Spleen (tissue), 11 donors: ENCODE data around the gene CPED1. TPM values are rescaled to one million over a fixed set of nuclear protein-coding genes. Genes with fewer than 3 reads are reported as not detected.
A peak's percentile ranks its signal among the peaks of the same experiment; 100 is the strongest.

Experiments used
- DNase-seq: peaks from one replicate; pipeline ENCODE4 v3.0.0-alpha.2; 2020
- H3K27ac ChIP-seq, 8 donors: fragments of 200-600 bp; sonication (generic) in 7 of 8; 1 replicate in 4 of 8; 2 replicates in 4 of 8; pipeline versions ENCODE4 v1.5.0 to v1.8.0; 2016 to 2021; ENCODE audit warnings: inconsistent platforms in 4 of 8, mild to moderate bottlenecking in 4 of 8, moderate library complexity in 1 of 8
- H3K27me3 ChIP-seq, 7 donors: fragments of 200-600 bp; sonication (generic) in 6 of 7; replicated peaks in 1 of 7; 1 replicate in 4 of 7; 2 replicates in 3 of 7; pipeline versions ENCODE4 v1.5.0 to v1.8.0; 2016 to 2021; ENCODE audit warnings: inconsistent platforms in 3 of 7, mild to moderate bottlenecking in 1 of 7
- H3K36me3 ChIP-seq, 6 donors: fragments of 200-600 bp; sonication (generic) in 5 of 6; 1 replicate in 4 of 6; 2 replicates in 2 of 6; pipeline versions ENCODE4 v1.5.0 to v1.8.0; 2016 to 2021; ENCODE audit warnings: inconsistent platforms in 2 of 6
- H3K4me1 ChIP-seq, 6 donors: fragments of 200-600 bp; sonication (generic) in 5 of 6; 1 replicate in 3 of 6; 2 replicates in 3 of 6; pipeline versions ENCODE4 v1.5.0 to v1.8.0; 2016 to 2021; ENCODE audit warnings: inconsistent platforms in 3 of 6
- H3K4me3 ChIP-seq, 8 donors: fragments of 200-600 bp; sonication (generic) in 7 of 8; 1 replicate in 4 of 8; 2 replicates in 4 of 8; pipeline versions ENCODE4 v1.5.0 to v1.8.0; 2016 to 2021; ENCODE audit warnings: inconsistent platforms in 4 of 8, mild to moderate bottlenecking in 4 of 8, moderate library complexity in 2 of 8
- H3K9me3 ChIP-seq, 8 donors: fragments of 200-600 bp; sonication (generic) in 7 of 8; 1 replicate in 4 of 8; 2 replicates in 4 of 8; pipeline versions ENCODE4 v1.5.0 to v1.8.0; 2016 to 2021; ENCODE audit warnings: inconsistent platforms in 4 of 8
- POLR2A ChIP-seq, 3 donors: fragments of 450-650 bp; IDR thresholded peaks; one replicate each; pipeline ENCODE4 v1.5.1; 2017; ENCODE audit warnings: antibody characterized with exemption in 3 of 3, mild to moderate bottlenecking in 1 of 3
- POLR2AphosphoS5 ChIP-seq, 3 donors: sonication (generic); formaldehyde crosslinking; IDR thresholded peaks; one replicate each; pipeline ENCODE4 v1.5.1; 2017; ENCODE audit warnings: antibody characterized with exemption in 3 of 3
- WGBS, 5 donors: extraction: QIAGEN DNeasy Blood & Tissue Kit in 3 of 5; methylation state at CpG; one replicate each; pipeline versions ENCODE4 v1.1.5 to v1.1.7; 2013 to 2018; 5-methylcytosine and 5-hydroxymethylcytosine counted together
- intact Hi-C: fragments of 100-400 bp; cut with DNase I; formaldehyde crosslinking; loops from one replicate; pipeline ENCODE4 v1.15.0; 2023; ENCODE audit warnings: low total_unique reads
- polyA plus RNA-seq, 3 donors: library from polyadenylated mRNA; stranded (reverse); fragments of 200-250 nt; gene quantifications; one replicate each; pipeline ENCODE4 v1.2.1, GENCODE V29; 2013
- total RNA-seq, 7 donors: library from RNA; depleted of rRNA in 3 of 7; stranded (reverse); fragments of >200 nt in 3 of 7; fragmentation: NEBNext Ultra II Directional in 4 of 7; extraction: Animal tissue kit (Norgen Biotek cat#: 25700) in 4 of 7; gene quantifications; one replicate each; pipeline versions ENCODE4 v1.1.0 to v1.2.1, GENCODE V29; 2016 to 2021
- TF ChIP-seq, protein P1 (sequence below), 11 experiments: fragments of 200-600 bp in 7 of 11; fragments of 450-650 bp in 4 of 11; sonication (generic) in 4 of 11; IDR thresholded peaks in 8 of 11; conservative IDR thresholded peaks in 3 of 11; 1 replicate in 7 of 11; 2 replicates in 4 of 11; pipeline versions ENCODE4 v1.4.0 to v1.8.0; 2016 to 2021; ENCODE audit warnings: antibody characterized with exemption in 11 of 11, inconsistent platforms in 4 of 11, mild to moderate bottlenecking in 1 of 11
- donor health status: healthy with polysubstance abuse.
- donor health status: DM: no; HTN: no; CAD: no; lungs with moderate emphysema.
- donor health status: DM: no; HTN: no; CAD: no.
- donor health status: Bipolar disorder and iron deficiency.
- donor health status: healthy.
- donor health status: DM: no; HTN: no; CAD: no.
- donor health status: DM: yes; HTN: yes; CAD: no.

Gene CPED1
- total and polyA plus RNA-seq, 10 donors: 1.5 to 81.6 (median 38.6) TPM

DNA sequence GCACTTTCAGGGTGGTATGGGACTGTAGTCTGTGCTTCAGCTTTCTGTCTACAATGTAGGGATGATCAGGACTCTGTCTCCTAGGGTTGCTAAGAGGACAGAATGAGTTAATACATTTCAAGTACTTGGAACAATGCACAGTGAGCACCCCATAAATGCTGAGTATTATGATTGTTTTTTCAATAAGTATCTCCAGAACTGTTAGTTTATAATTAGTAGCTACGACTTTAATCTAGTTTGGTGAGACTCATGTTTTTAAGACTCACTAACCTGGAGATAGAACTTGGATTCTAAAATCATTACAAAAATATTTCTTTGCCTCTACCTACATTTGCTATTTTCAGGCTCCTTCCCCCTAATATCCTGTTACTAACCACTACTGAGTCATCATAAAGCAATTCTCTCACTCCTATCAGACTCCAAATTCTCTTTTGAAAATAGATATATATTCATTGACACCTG is 95.3 kb downstream of the CPED1 start:
- TF ChIP-seq POLR2A (IDR thresholded peaks at IDR 0.05) (no peak), POLR2AphosphoS5 (IDR thresholded peaks at IDR 0.05) (no peak)
- TF ChIP-seq, protein P1, sequence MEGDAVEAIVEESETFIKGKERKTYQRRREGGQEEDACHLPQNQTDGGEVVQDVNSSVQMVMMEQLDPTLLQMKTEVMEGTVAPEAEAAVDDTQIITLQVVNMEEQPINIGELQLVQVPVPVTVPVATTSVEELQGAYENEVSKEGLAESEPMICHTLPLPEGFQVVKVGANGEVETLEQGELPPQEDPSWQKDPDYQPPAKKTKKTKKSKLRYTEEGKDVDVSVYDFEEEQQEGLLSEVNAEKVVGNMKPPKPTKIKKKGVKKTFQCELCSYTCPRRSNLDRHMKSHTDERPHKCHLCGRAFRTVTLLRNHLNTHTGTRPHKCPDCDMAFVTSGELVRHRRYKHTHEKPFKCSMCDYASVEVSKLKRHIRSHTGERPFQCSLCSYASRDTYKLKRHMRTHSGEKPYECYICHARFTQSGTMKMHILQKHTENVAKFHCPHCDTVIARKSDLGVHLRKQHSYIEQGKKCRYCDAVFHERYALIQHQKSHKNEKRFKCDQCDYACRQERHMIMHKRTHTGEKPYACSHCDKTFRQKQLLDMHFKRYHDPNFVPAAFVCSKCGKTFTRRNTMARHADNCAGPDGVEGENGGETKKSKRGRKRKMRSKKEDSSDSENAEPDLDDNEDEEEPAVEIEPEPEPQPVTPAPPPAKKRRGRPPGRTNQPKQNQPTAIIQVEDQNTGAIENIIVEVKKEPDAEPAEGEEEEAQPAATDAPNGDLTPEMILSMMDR (IDR thresholded peaks at IDR 0.05 in 8 of 11, conservative IDR thresholded peaks at IDR 0.05 in 3 of 11): no peak
- DNase-seq: no peak
- WGBS, 5 donors: 65 to 92% (median 77%) methylated on average over 1 of the region's 1 CpG
- peaks cover 0 to 13% (median 2%) of the 10 kb centered on the region in 6 donors for H3K4me1 ChIP-seq
- H3K4me3 ChIP-seq: no peak overlapping the region
- no peaks in the 10 kb centered on the region for H3K36me3 ChIP-seq
- H3K27me3 ChIP-seq: no peaks in the 10 kb centered on the region
- H3K9me3 ChIP-seq: no peaks in the 10 kb centered on the region
- no peak overlapping the region for H3K27ac ChIP-seq
- intact Hi-C loops: loop anchor here (5.0 kb wide), 1 partner anchor 97 kb away; the partner anchor contains the start of gene CPED1

DNA sequence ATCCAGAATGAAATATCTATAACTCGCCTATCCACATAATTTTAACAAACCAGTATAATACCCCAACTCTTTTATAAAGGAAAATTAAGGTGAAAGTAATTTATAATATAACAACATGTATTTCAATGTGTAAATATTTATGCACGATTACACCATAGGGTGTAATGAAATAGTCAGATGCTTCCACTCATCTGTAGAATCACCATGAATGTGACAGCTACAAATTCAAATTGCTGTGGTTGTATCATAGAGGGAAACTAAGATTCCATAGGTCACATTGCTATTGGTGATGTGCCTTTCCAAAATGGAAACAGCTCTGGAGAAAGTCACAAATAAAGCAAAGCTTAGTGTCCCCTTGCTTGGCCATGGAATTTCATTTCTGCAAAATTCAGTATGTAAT is 95.7 kb downstream of the CPED1 start:
- 20 to 60% (median 28%) methylated on average over 2 of the region's 2 CpGs for WGBS, 5 donors
- H3K36me3 ChIP-seq: no peaks in the 10 kb centered on the region
- H3K4me3 ChIP-seq: no peak overlapping the region
- no peak for DNase-seq
- H3K27me3 ChIP-seq: no peaks in the 10 kb centered on the region
- intact Hi-C loops: loop anchor here (5.0 kb wide), 1 partner anchor 97 kb away; the partner anchor contains the start of gene CPED1
- H3K9me3 ChIP-seq: no peaks in the 10 kb centered on the region
- peaks cover 0 to 13% (median 2%) of the 10 kb centered on the region in 6 donors for H3K4me1 ChIP-seq
- TF ChIP-seq POLR2AphosphoS5 (IDR thresholded peaks at IDR 0.05) (no peak), POLR2A (IDR thresholded peaks at IDR 0.05) (no peak)
- TF ChIP-seq, protein P1 (IDR thresholded peaks at IDR 0.05 in 8 of 11, conservative IDR thresholded peaks at IDR 0.05 in 3 of 11): no peak
- no peak overlapping the region for H3K27ac ChIP-seq

DNA sequence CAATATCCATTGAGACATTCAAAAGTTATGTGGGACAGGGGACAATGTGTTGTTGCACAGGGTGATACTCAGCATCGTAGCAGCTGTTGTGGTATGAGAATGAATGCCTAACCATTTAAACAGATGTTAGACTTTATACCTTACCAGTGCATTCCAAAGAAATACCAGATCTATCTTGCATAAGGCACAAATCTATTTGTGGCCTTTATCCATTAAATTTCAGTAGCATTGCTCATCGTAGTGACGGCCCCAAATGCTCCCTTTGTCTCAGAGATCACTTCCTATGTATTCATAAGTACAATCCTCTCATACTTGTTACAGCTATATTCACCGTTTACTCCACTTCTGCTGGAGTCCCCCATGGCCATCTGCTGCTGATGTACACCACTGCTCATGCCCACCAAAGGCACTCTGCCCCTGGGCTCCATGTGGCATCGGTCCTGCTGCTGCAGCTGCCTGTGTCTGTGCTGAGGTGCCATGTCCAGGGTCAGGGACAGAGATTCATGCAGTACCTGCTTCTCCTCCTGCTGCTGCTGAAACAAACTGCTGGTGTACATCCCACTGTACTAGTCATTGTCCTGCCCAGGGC is 96.3 kb downstream of the CPED1 start:
- H3K4me3 ChIP-seq: no peak overlapping the region
- no peaks in the 10 kb centered on the region for H3K36me3 ChIP-seq
- peak overlapping the region in 1 of 8 donors; percentile 28 for H3K27ac ChIP-seq
- WGBS, 5 donors: 74 to 87% (median 80%) methylated on average over 5 of the region's 5 CpGs
- no peaks in the 10 kb centered on the region for H3K27me3 ChIP-seq
- TF ChIP-seq POLR2A (IDR thresholded peaks at IDR 0.05) (no peak), POLR2AphosphoS5 (IDR thresholded peaks at IDR 0.05) (no peak)
- TF ChIP-seq, protein P1 (IDR thresholded peaks at IDR 0.05 in 8 of 11, conservative IDR thresholded peaks at IDR 0.05 in 3 of 11): no peak
- H3K4me1 ChIP-seq: peaks cover 0 to 13% (median 2%) of the 10 kb centered on the region in 6 donors
- no peaks in the 10 kb centered on the region for H3K9me3 ChIP-seq
- DNase-seq: no peak
- intact Hi-C loops: loop anchor here (5.0 kb wide), 1 partner anchor 98 kb away; the partner anchor contains the start of gene CPED1

DNA sequence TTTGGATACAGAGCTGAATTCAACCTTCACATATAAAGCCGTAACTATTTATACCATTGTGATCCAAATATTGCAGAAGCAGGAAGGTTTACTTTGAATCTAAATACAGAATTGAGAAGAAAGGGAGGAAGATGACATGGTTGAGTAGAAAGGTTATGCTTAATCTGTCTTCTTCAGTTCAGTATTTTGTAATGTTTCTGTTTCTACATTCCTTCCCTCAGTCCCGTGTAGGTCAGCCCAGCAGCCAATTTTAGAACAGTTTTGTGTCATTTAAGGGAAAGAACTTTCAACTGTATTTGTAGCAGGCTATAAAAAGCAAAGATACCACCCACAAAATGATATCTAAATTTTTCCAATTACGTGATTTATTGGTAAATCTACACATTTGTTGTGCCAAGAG is 97.4 kb downstream of the CPED1 start:
- H3K36me3 ChIP-seq: no peaks in the 10 kb centered on the region
- intact Hi-C loops: no loop called here
- TF ChIP-seq POLR2AphosphoS5 (IDR thresholded peaks at IDR 0.05) (no peak), POLR2A (IDR thresholded peaks at IDR 0.05) (no peak)
- TF ChIP-seq, protein P1 (IDR thresholded peaks at IDR 0.05 in 8 of 11, conservative IDR thresholded peaks at IDR 0.05 in 3 of 11): no peak
- H3K4me1 ChIP-seq: peaks cover 0 to 13% (median 2%) of the 10 kb centered on the region in 6 donors
- no peak overlapping the region for H3K4me3 ChIP-seq
- no peak for DNase-seq
- 51 to 58% (median 56%) methylated on average over 3 of the region's 3 CpGs for WGBS, 5 donors
- H3K27me3 ChIP-seq: no peaks in the 10 kb centered on the region
- H3K9me3 ChIP-seq: no peaks in the 10 kb centered on the region
- H3K27ac ChIP-seq: peak overlapping the region in 1 of 8 donors; percentile 7
